Endothelial cell of umbilical vein (primary cell): Measurements from ENCODE around the gene CCDC54. TPM values are rescaled to one million over a fixed set of nuclear protein-coding genes. Genes with fewer than 3 reads are reported as not detected.

Source experiments
- BruUV-seq: library from RNA; stranded (reverse); fragments of 400-500 nt; replicated peaks from 2 replicates; lab custom pipeline; 2021; lab: Mats Ljungman, UMichigan
- CTCF ChIA-PET: fragments of 300-600, 350-600 bp; sonication (Branson Sonifier 250); formaldehyde crosslinking; loops from one replicate; lab custom pipeline; 2021; ENCODE audit warnings: antibody characterized with exemption, inconsistent platforms; lab: Charles Lee
- POLR2A ChIA-PET: fragments of 300-600, 350-600 bp; sonication (Branson Sonifier 250); formaldehyde crosslinking; loops from one replicate; lab custom pipeline; 2021; ENCODE audit warnings: antibody characterized with exemption, inconsistent platforms; lab: Charles Lee
- DNase-seq: peaks from one replicate; pipeline ENCODE4 v3.0.0-alpha.2; 2011; ENCODE audit warnings: low read depth, low spot score
- FAIRE-seq: peaks from 2 replicates; lab custom pipeline; 2011; peaks lifted over from hg19 to GRCh38; lab: Jason Lieb, UNC
- H2AFZ ChIP-seq: 2 replicates; pipeline ENCODE4 v1.6.0; 2012; ENCODE audit warnings: low read depth, low read length, control low read depth, inconsistent platforms
- H3K27ac ChIP-seq: 2 replicates; pipeline ENCODE4 v1.5.1; 2011; ENCODE audit warnings: low read depth, mild to moderate bottlenecking, control low read depth, low read length, moderate library complexity; ENCODE audit not compliant: insufficient read depth
- H3K27me3 ChIP-seq, 2 experiments: 2 replicates each; pipeline versions ENCODE4 v1.6.0 to v1.6.1; 2011; ENCODE audit warnings: low read length in 2 of 2, mixed read lengths in 1 of 2; ENCODE audit not compliant: control insufficient read depth in 2 of 2, insufficient read depth in 2 of 2
- H3K36me3 ChIP-seq, 2 experiments: 2 replicates in 1 of 2; 3 replicates in 1 of 2; pipeline ENCODE4 v1.5.1; 2011; ENCODE audit warnings: low read length in 2 of 2, mild to moderate bottlenecking in 1 of 2, moderate library complexity in 1 of 2; ENCODE audit not compliant: control insufficient read depth in 2 of 2, insufficient read depth in 2 of 2; ENCODE audit errors: extremely low read depth in 1 of 2
- H3K4me1 ChIP-seq: 3 replicates; pipeline ENCODE4 v1.5.1; 2011; ENCODE audit warnings: mild to moderate bottlenecking, low read length; ENCODE audit not compliant: control insufficient read depth, insufficient read depth; ENCODE audit errors: extremely low read depth
- H3K4me2 ChIP-seq: 2 replicates; pipeline ENCODE4 v1.6.1; 2011; ENCODE audit warnings: low read length, control low read depth, mixed read lengths; ENCODE audit not compliant: insufficient read depth
- H3K4me3 ChIP-seq, 3 experiments: fragments of 200-600 bp in 1 of 3; sonication (generic), shearing (Covaris generic) in 1 of 3; replicated peaks in 1 of 3; 2 replicates each; pipeline ENCODE4 v1.5.1; 2011 to 2016; ENCODE audit warnings: control low read depth in 3 of 3, low read length in 3 of 3, mild to moderate bottlenecking in 2 of 3, inconsistent platforms in 1 of 3, low read depth in 1 of 3, moderate library complexity in 1 of 3; ENCODE audit not compliant: insufficient read depth in 1 of 3
- H3K79me2 ChIP-seq: 2 replicates; pipeline ENCODE4 v1.6.0; 2012; ENCODE audit warnings: low read length, inconsistent platforms; ENCODE audit not compliant: control insufficient read depth, insufficient read depth
- H3K9ac ChIP-seq: replicated peaks from 2 replicates; pipeline ENCODE3; 2011; ENCODE audit warnings: low read length, control low read depth; ENCODE audit not compliant: insufficient read depth; ENCODE audit errors: extremely low read depth
- H3K9me1 ChIP-seq: replicated peaks from 3 replicates; pipeline ENCODE4 v1.6.0; 2011; ENCODE audit warnings: mild to moderate bottlenecking, low read length; ENCODE audit not compliant: control insufficient read depth, insufficient read depth; ENCODE audit errors: extremely low read depth
- H3K9me3 ChIP-seq: replicated peaks from 2 replicates; pipeline ENCODE4 v1.5.1; 2012; ENCODE audit warnings: low read length, inconsistent platforms; ENCODE audit not compliant: control insufficient read depth, insufficient read depth
- H4K20me1 ChIP-seq: replicated peaks from 2 replicates; pipeline ENCODE3; 2011; ENCODE audit warnings: mild to moderate bottlenecking, low read length; ENCODE audit not compliant: control insufficient read depth, insufficient read depth; ENCODE audit errors: extremely low read depth
- FOS ChIP-seq: IDR thresholded peaks from 2 replicates; pipeline ENCODE4 v1.6.1; 2011; ENCODE audit warnings: mild to moderate bottlenecking, low read length, moderate library complexity, borderline replicate concordance; ENCODE audit not compliant: insufficient read depth
- JUN ChIP-seq: IDR thresholded peaks from 2 replicates; pipeline ENCODE4 v1.6.1; 2011; ENCODE audit warnings: borderline replicate concordance, low read depth; ENCODE audit not compliant: insufficient read length, insufficient read depth
- MYC ChIP-seq: IDR thresholded peaks from one replicate; pipeline ENCODE4 v1.6.1; 2011; ENCODE audit warnings: mild to moderate bottlenecking, low read depth, low read length
- POLR2A ChIP-seq: IDR thresholded peaks from 2 replicates; pipeline ENCODE4 v1.6.1; 2012; ENCODE audit warnings: low read depth, mild to moderate bottlenecking, control low read depth, low read length
- POLR2AphosphoS5 ChIP-seq: IDR thresholded peaks from 2 replicates; pipeline ENCODE4 v1.6.1; 2012; ENCODE audit warnings: low read depth, mild to moderate bottlenecking, control low read depth, low read length, moderate library complexity; ENCODE audit not compliant: insufficient read depth
- dilution Hi-C: fragments of 300-500 bp; cut with MboI; formaldehyde crosslinking; loops from one replicate; pipeline ENCODE4 v1.15.0; 2019; ENCODE audit warnings: low sequenced_read_pairs; ENCODE audit not compliant: extremely low pct_ligation_motif_present
- intact Hi-C: fragments of 100-400 bp; cut with micrococcal nuclease; formaldehyde crosslinking; loops from one replicate; pipeline ENCODE4 v1.10.0; 2022
- polyA plus RNA-seq, 4 experiments: library from polyadenylated mRNA; depleted of rRNA in 3 of 4; stranded (reverse) in 3 of 4; unstranded in 1 of 4; fragments of >200 nt; gene quantifications; 2 replicates each; pipeline versions ENCODE4 v1.2.1 to v1.2.3, GENCODE V29; 2011 to 2012; ENCODE audit warnings: missing spikeins in 1 of 4
- total RNA-seq: library from RNA; stranded (reverse); gene quantifications from 2 replicates; pipeline ENCODE4 v1.2.3, GENCODE V29; 2021
- TF ChIP-seq, protein P1 (sequence below), 2 donors: IDR thresholded peaks; 1 replicate in 1 of 2; 2 replicates in 1 of 2; pipeline ENCODE4 v1.5.1; 2011; ENCODE audit warnings: low read length in 2 of 2, mild to moderate bottlenecking in 2 of 2, moderate library complexity in 2 of 2, control low read depth in 1 of 2, inconsistent platforms in 1 of 2, low read depth in 1 of 2; ENCODE audit not compliant: insufficient read depth in 1 of 2; ENCODE audit errors: extremely low read depth in 1 of 2
- TF ChIP-seq, protein P2 (sequence below): IDR thresholded peaks from 2 replicates; pipeline ENCODE4 v1.6.1; 2011; ENCODE audit not compliant: insufficient read depth, insufficient read length

CCDC54 gene
- total and polyA plus RNA-seq, 2 donors (not counting 3 experiments of a cell fraction or from before 2014, with no cell fraction given) = not detected

DNA sequence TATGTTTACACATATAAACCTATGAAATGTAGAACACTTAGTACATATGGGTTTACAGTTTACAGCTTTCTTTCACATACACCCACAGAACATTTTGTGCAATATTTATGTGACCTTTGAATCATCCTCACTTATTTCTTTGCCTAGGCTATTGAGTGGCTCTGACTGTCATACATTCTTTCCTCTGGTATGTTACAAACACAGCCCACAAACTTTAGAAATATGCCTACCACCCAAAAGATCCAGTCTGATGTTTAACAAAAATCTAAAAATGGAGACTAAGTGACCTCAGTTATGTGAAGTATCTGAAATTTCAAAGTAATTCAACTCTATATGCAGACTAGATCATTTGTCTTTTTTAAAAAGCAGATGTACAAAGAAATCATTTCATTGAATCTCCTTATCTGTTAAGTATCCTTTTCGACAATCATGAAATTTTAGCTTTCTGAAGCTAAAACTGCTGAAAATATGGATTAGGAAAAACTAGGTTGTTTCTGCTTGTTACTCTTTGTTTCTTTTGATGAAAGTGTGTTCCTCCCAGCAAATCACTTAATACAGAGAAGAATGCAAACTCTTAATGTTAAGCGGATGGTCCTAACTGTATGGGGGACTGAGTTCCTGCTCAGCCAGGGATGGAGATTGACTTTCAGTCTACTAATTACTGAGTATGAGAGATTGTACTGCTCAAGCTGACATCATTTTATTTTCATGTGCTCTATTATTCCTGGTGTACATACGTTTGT is 27.7 kb downstream of the CCDC54 start:
- no TSS peak for BruUV-seq
- Histone ChIP-seq H3K9ac (no peak overlapping the region), H3K27ac (no peak overlapping the region), H4K20me1 (no peaks in the 10 kb centered on the region), H3K9me3 (no peaks in the 10 kb centered on the region), H3K4me1 (no peaks in the 10 kb centered on the region), H3K36me3 (no peaks in the 10 kb centered on the region), H3K4me2 (no peak overlapping the region), H3K79me2 (no peaks in the 10 kb centered on the region), H3K4me3 (no peak overlapping the region), H3K9me1 (no peaks in the 10 kb centered on the region), H2AFZ (no peak overlapping the region), H3K27me3 (peaks cover 0 to 3% of the 10 kb centered on the region in 2 experiments)
- DNase-seq (no peak), FAIRE-seq (no peak)
- TF ChIP-seq FOS (no peak), MYC (no peak)
- POLR2A ChIA-PET = no interaction called here
- dilution Hi-C loops (no loop called here), intact Hi-C loops (no loop called here)
- CTCF ChIA-PET = interaction anchor here (5.7 kb wide), 1 partner anchor 17 kb away, joined by 29 read pairs; no protein-coding TSS in a partner anchor

DNA sequence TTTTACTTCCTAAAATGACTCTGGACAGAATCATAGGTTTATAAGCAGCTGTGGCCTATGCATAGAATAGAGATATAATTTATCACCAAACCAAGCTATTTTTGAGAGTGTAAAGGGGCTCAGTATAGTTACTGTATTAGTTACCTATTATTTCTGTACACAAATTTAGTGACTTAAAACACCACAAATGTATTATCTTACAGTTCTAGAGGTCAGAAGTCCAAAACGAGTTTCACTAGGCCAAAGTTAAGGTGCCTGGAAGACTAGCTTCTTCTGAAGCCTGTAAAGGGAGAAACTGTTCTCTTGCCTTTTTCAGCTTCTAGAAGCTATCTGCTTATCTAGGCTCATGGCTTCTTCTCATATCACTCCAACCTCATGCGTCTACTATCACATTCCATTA is 30.1 kb downstream of the CCDC54 start:
- no peaks in the 10 kb centered on the region for H3K9me1 ChIP-seq
- ChIA-PET CTCF (interaction anchor here (1.0 kb wide), 1 partner anchor 14 kb away, joined by 3 read pairs; no protein-coding TSS in a partner anchor), POLR2A (no interaction called here)
- no peaks in the 10 kb centered on the region for H3K4me1 ChIP-seq
- TF ChIP-seq, protein P1, sequence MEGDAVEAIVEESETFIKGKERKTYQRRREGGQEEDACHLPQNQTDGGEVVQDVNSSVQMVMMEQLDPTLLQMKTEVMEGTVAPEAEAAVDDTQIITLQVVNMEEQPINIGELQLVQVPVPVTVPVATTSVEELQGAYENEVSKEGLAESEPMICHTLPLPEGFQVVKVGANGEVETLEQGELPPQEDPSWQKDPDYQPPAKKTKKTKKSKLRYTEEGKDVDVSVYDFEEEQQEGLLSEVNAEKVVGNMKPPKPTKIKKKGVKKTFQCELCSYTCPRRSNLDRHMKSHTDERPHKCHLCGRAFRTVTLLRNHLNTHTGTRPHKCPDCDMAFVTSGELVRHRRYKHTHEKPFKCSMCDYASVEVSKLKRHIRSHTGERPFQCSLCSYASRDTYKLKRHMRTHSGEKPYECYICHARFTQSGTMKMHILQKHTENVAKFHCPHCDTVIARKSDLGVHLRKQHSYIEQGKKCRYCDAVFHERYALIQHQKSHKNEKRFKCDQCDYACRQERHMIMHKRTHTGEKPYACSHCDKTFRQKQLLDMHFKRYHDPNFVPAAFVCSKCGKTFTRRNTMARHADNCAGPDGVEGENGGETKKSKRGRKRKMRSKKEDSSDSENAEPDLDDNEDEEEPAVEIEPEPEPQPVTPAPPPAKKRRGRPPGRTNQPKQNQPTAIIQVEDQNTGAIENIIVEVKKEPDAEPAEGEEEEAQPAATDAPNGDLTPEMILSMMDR (IDR thresholded peaks at IDR 0.05; ENCODE audit: extremely low read depth in 1 of 2, insufficient read depth in 1 of 2, low read depth in 1 of 2, low read length in 2 of 2) = no peak
- TF ChIP-seq, protein P2, sequence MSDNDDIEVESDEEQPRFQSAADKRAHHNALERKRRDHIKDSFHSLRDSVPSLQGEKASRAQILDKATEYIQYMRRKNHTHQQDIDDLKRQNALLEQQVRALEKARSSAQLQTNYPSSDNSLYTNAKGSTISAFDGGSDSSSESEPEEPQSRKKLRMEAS = no peak
- TF ChIP-seq MYC (no peak), FOS (no peak), POLR2AphosphoS5 (no peak), JUN (no peak), POLR2A (no peak)
- H3K27me3 ChIP-seq = peaks cover 0 to 3% of the 10 kb centered on the region in 2 experiments
- H3K9me3 ChIP-seq = no peaks in the 10 kb centered on the region
- H3K4me3 ChIP-seq = no peak overlapping the region
- no peak overlapping the region for H2AFZ ChIP-seq
- dilution Hi-C loops = no loop called here
- H3K9ac ChIP-seq = no peak overlapping the region
- no peak overlapping the region for H3K27ac ChIP-seq
- no peaks in the 10 kb centered on the region for H3K79me2 ChIP-seq
- intact Hi-C loops = no loop called here
- BruUV-seq = no TSS peak
- FAIRE-seq = no peak
- no peaks in the 10 kb centered on the region for H3K36me3 ChIP-seq
- no peaks in the 10 kb centered on the region for H4K20me1 ChIP-seq
- no peak for DNase-seq
- no peak overlapping the region for H3K4me2 ChIP-seq
